ENCODE measurements around the gene UBXN6. TPM values are rescaled to one million over a fixed set of nuclear protein-coding genes. Genes with fewer than 3 reads are reported as not detected.
A peak's percentile ranks its signal among the peaks of the same experiment; 100 is the strongest.

The UBXN6 gene
- total RNA-seq (ENCODE audit: unreplicated experiment), result 47.9 TPM
- long read RNA-seq, partial matches to known transcripts, result 4 of 5 reads
- long read RNA-seq, other reads (novel, unspliced or antisense), result 1 of 5 reads

GRCh38 chr19:4457654-4458395 is at the start of gene UBXN6:
Gene UBXN6, minus strand, starts transcription at chr19:4457794. Its CDS starts 97 bp downstream, at chr19:4457697.
- Mint-ChIP-seq H3K4me1 (ENCODE audit: low read depth, unreplicated experiment) (peaks cover 21% of the 10 kb centered on the region), H3K4me3 (ENCODE audit: unreplicated experiment) (peak within 1 kb of the TSS; percentile 99), H3K27ac (ENCODE audit: unreplicated experiment) (peak within 1 kb of the TSS; percentile 91), H3K36me3 (ENCODE audit: unreplicated experiment) (no peaks in the 10 kb centered on the region), H3K9me3 (ENCODE audit: unreplicated experiment) (peaks cover 7% of the 10 kb centered on the region), H3K27me3 (ENCODE audit: unreplicated experiment) (peaks cover 13% of the 10 kb centered on the region)
- TF ChIP-seq CTCF (IDR thresholded peaks at IDR 0.05; ENCODE audit: partially characterized antibody, unreplicated experiment), result no peak
- peak; percentile 96 for DNase-seq

- H3K4me3 Mint-ChIP-seq (ENCODE audit: unreplicated experiment), result no peak overlapping the region
- no peaks in the 10 kb centered on the region for H3K36me3 Mint-ChIP-seq (ENCODE audit: unreplicated experiment)
- peaks cover 3% of the 10 kb centered on the region for H3K9me3 Mint-ChIP-seq (ENCODE audit: unreplicated experiment)
- no peak for TF ChIP-seq CTCF (IDR thresholded peaks at IDR 0.05; ENCODE audit: partially characterized antibody, unreplicated experiment)
- H3K4me1 Mint-ChIP-seq (ENCODE audit: low read depth, unreplicated experiment), result peaks cover 5% of the 10 kb centered on the region
- no peak overlapping the region for H3K27ac Mint-ChIP-seq (ENCODE audit: unreplicated experiment)
- DNase-seq, result no peak
- peaks cover 16% of the 10 kb centered on the region for H3K27me3 Mint-ChIP-seq (ENCODE audit: unreplicated experiment)
Measured at GRCh38 chr19:4507150-4507452, 49.5 kb upstream of the UBXN6 start.

GRCh38 chr19:4506449-4507149 is 49.0 kb upstream of the UBXN6 start:
- no peaks in the 10 kb centered on the region for H3K36me3 Mint-ChIP-seq (ENCODE audit: unreplicated experiment)
- H3K27me3 Mint-ChIP-seq (ENCODE audit: unreplicated experiment), result peaks cover 16% of the 10 kb centered on the region
- H3K4me3 Mint-ChIP-seq (ENCODE audit: unreplicated experiment), result peak overlapping the region; percentile 69
- peak overlapping the region; percentile 36 for H3K27ac Mint-ChIP-seq (ENCODE audit: unreplicated experiment)
- TF ChIP-seq CTCF (IDR thresholded peaks at IDR 0.05; ENCODE audit: partially characterized antibody, unreplicated experiment), result no peak
- peaks cover 3% of the 10 kb centered on the region for H3K9me3 Mint-ChIP-seq (ENCODE audit: unreplicated experiment)
- H3K4me1 Mint-ChIP-seq (ENCODE audit: low read depth, unreplicated experiment), result peaks cover 7% of the 10 kb centered on the region
- no peak for DNase-seq

GRCh38 chr19:4505570-4506448 is 48.2 kb upstream of the UBXN6 start:
- Mint-ChIP-seq H3K4me3 (ENCODE audit: unreplicated experiment) (peak overlapping the region; percentile 69), H3K27ac (ENCODE audit: unreplicated experiment) (peak overlapping the region; percentile 36), H3K4me1 (ENCODE audit: low read depth, unreplicated experiment) (peaks cover 7% of the 10 kb centered on the region), H3K9me3 (ENCODE audit: unreplicated experiment) (peaks cover 3% of the 10 kb centered on the region), H3K36me3 (ENCODE audit: unreplicated experiment) (no peaks in the 10 kb centered on the region), H3K27me3 (ENCODE audit: unreplicated experiment) (peaks cover 12% of the 10 kb centered on the region)
- TF ChIP-seq CTCF (IDR thresholded peaks at IDR 0.05; ENCODE audit: partially characterized antibody, unreplicated experiment), result no peak
- DNase-seq, result no peak

Data from glutamatergic neuron (in vitro differentiated cells).